Sigmoid colon (tissue), 7 donors: Measurements from ENCODE around the gene CDC34. TPM values are rescaled to one million over a fixed set of nuclear protein-coding genes. Genes with fewer than 3 reads are reported as not detected.

Experiments used
- DNase-seq: peaks from one replicate; pipeline ENCODE4 v3.0.0-alpha.2; 2019
- H3K27ac ChIP-seq, 4 donors: fragments of 200-600 bp; sonication (generic); one replicate each; pipeline ENCODE4 v1.5.1; 2016 to 2019; ENCODE audit warnings: mild to moderate bottlenecking in 1 of 4
- H3K27me3 ChIP-seq, 3 donors: fragments of 200-600 bp; sonication (generic); one replicate each; pipeline ENCODE4 v1.5.1; 2019; ENCODE audit warnings: mild to moderate bottlenecking in 1 of 3
- H3K36me3 ChIP-seq, 4 donors: fragments of 200-600 bp; sonication (generic); one replicate each; pipeline ENCODE4 v1.5.1; 2016 to 2019
- H3K4me1 ChIP-seq, 4 donors: fragments of 200-600 bp; sonication (generic); one replicate each; pipeline ENCODE4 v1.5.1; 2017 to 2019
- H3K4me3 ChIP-seq, 4 donors: fragments of 200-600 bp; sonication (generic); one replicate each; pipeline ENCODE4 v1.5.1; 2017 to 2019; ENCODE audit warnings: mild to moderate bottlenecking in 2 of 4, moderate library complexity in 1 of 4
- H3K9me3 ChIP-seq, 4 donors: fragments of 200-600 bp in 3 of 4; sonication (generic) in 3 of 4; one replicate each; pipeline versions ENCODE4 v1.5.1 to v1.6.1; 2013 to 2019
- CTCF ChIP-seq, 4 experiments: fragments of 450-650 bp in 3 of 4; fragments of 200-600 bp in 1 of 4; IDR thresholded peaks; one replicate each; pipeline ENCODE4 v1.5.1; 2016 to 2019; ENCODE audit warnings: antibody characterized with exemption in 4 of 4, mild to moderate bottlenecking in 3 of 4, moderate library complexity in 2 of 4
- EP300 ChIP-seq, 4 donors: sonication (generic); formaldehyde crosslinking; IDR thresholded peaks; one replicate each; pipeline ENCODE4 v1.6.1; 2017; ENCODE audit warnings: antibody characterized with exemption in 4 of 4
- POLR2A ChIP-seq, 2 donors: fragments of 450-650 bp; IDR thresholded peaks; one replicate each; pipeline ENCODE4 v1.6.1; 2016; ENCODE audit warnings: antibody characterized with exemption in 2 of 2, mild to moderate bottlenecking in 2 of 2, moderate library complexity in 2 of 2
- POLR2AphosphoS5 ChIP-seq, 4 donors: sonication (generic); formaldehyde crosslinking; IDR thresholded peaks; one replicate each; pipeline ENCODE4 v1.6.1; 2017; ENCODE audit warnings: antibody characterized with exemption in 4 of 4
- WGBS, 2 donors: extraction: QIAGEN DNeasy Blood & Tissue Kit; methylation state at CpG; one replicate each; pipeline ENCODE4 v1.1.7; 2013; 5-methylcytosine and 5-hydroxymethylcytosine counted together
- intact Hi-C: fragments of 100-400 bp; cut with DNase I; formaldehyde crosslinking; loops from one replicate; pipeline ENCODE4 v1.15.1; 2023
- polyA plus RNA-seq, 3 donors: library from polyadenylated mRNA; stranded (reverse); fragments of 200-250 nt; gene quantifications; one replicate each; pipeline ENCODE4 v1.2.3, GENCODE V29; 2013
- total RNA-seq, 4 donors: library from RNA; depleted of rRNA; stranded (reverse); fragments of >200 nt; gene quantifications; one replicate each; pipeline ENCODE4 v1.1.0, GENCODE V29; 2016
- donor health status: healthy with polysubstance abuse.
- donor health status: Bipolar disorder and iron deficiency.
- donor health status: healthy.

The CDC34 gene
- total and polyA plus RNA-seq, 7 donors: 74.9 to 152 (median 96.7) TPM

- Histone ChIP-seq H3K27me3 (peaks cover 0 to 9% (median 0%) of the 10 kb centered on the region in 3 donors), H3K27ac (no peak overlapping the region), H3K4me3 (no peak overlapping the region), H3K9me3 (no peaks in the 10 kb centered on the region), H3K4me1 (peaks cover 0 to 13% (median 12%) of the 10 kb centered on the region in 4 donors), H3K36me3 (peaks cover 0 to under 1% (median 0%) of the 10 kb centered on the region in 4 donors)
- DNase-seq: no peak
- intact Hi-C loops: no loop called here
- 74 to 86% methylated on average over 26 of the region's 26 CpGs for WGBS, 2 donors
- TF ChIP-seq EP300 (IDR thresholded peaks at IDR 0.05) (no peak), CTCF (IDR thresholded peaks at IDR 0.05) (no peak), POLR2AphosphoS5 (IDR thresholded peaks at IDR 0.05) (no peak), POLR2A (IDR thresholded peaks at IDR 0.05) (no peak)
These were observed 16.5 kb downstream of the CDC34 start for GRCh38 chr19:547836-548720.

GRCh38 chr19:548886-549830 is 17.6 kb downstream of the CDC34 start:
- H3K27me3 ChIP-seq: peaks cover 0 to 9% (median 0%) of the 10 kb centered on the region in 3 donors
- intact Hi-C loops: no loop called here

GRCh38 chr19:554817-555216 is 23.3 kb downstream of the CDC34 start:
- no peak overlapping the region for H3K4me3 ChIP-seq
- no peaks in the 10 kb centered on the region for H3K9me3 ChIP-seq
- intact Hi-C loops: no loop called here
- 62 to 84% methylated on average over 20 of the region's 20 CpGs for WGBS, 2 donors
- H3K27me3 ChIP-seq: peaks cover 0 to 5% (median 0%) of the 10 kb centered on the region in 3 donors
- peaks cover 0 to 21% (median 18%) of the 10 kb centered on the region in 4 donors for H3K4me1 ChIP-seq
- no peak for TF ChIP-seq CTCF (IDR thresholded peaks at IDR 0.05)
- no peak for TF ChIP-seq EP300 (IDR thresholded peaks at IDR 0.05)
- TF ChIP-seq POLR2A (IDR thresholded peaks at IDR 0.05): no peak
- TF ChIP-seq POLR2AphosphoS5 (IDR thresholded peaks at IDR 0.05): no peak
- no peaks in the 10 kb centered on the region for H3K36me3 ChIP-seq
- no peak overlapping the region for H3K27ac ChIP-seq
- DNase-seq: no peak

More at GRCh38 chr19:548886-549830, 17.6 kb downstream of the CDC34 start:
- peaks cover 0 to 9% (median 7%) of the 10 kb centered on the region in 4 donors for H3K4me1 ChIP-seq
- WGBS, 2 donors: 45 to 76% methylated on average over 52 of the region's 52 CpGs
- no peak for DNase-seq
- H3K4me3 ChIP-seq: no peak overlapping the region
- no peaks in the 10 kb centered on the region for H3K9me3 ChIP-seq
- H3K27ac ChIP-seq: no peak overlapping the region
- no peak for TF ChIP-seq EP300 (IDR thresholded peaks at IDR 0.05)
- TF ChIP-seq CTCF (IDR thresholded peaks at IDR 0.05): no peak
- no peak for TF ChIP-seq POLR2A (IDR thresholded peaks at IDR 0.05)
- TF ChIP-seq POLR2AphosphoS5 (IDR thresholded peaks at IDR 0.05): no peak
- no peaks in the 10 kb centered on the region for H3K36me3 ChIP-seq

- H3K36me3 ChIP-seq: no peaks in the 10 kb centered on the region
- DNase-seq: no peak
- H3K27ac ChIP-seq: no peak overlapping the region
- intact Hi-C loops: no loop called here
- H3K27me3 ChIP-seq: peaks cover 0 to 5% (median 0%) of the 10 kb centered on the region in 3 donors
- H3K4me3 ChIP-seq: no peak overlapping the region
- WGBS, 2 donors: 52 to 87% methylated on average over 14 of the region's 14 CpGs
- peaks cover 0 to 21% (median 18%) of the 10 kb centered on the region in 4 donors for H3K4me1 ChIP-seq
- no peak for TF ChIP-seq POLR2AphosphoS5 (IDR thresholded peaks at IDR 0.05)
- TF ChIP-seq EP300 (IDR thresholded peaks at IDR 0.05): no peak
- no peak for TF ChIP-seq POLR2A (IDR thresholded peaks at IDR 0.05)
- TF ChIP-seq CTCF (IDR thresholded peaks at IDR 0.05): no peak
- H3K9me3 ChIP-seq: no peaks in the 10 kb centered on the region
These were observed 23.9 kb downstream of the CDC34 start for GRCh38 chr19:555474-555808.
